LHCN-M2 (cell line): ENCODE data around the gene ISOC2. TPM values are rescaled to one million over a fixed set of nuclear protein-coding genes. Genes with fewer than 3 reads are reported as not detected.
"Not testable (repeated sequence)": the region's sequence is repeated elsewhere in the genome, so short reads cannot be mapped to it uniquely, and the experiment has no call there.

ENCODE experiments used
- DNase-seq: peaks from one replicate; pipeline ENCODE4 v3.0.0-alpha.2; 2012; ENCODE audit warnings: low read depth
- total RNA-seq: library from RNA; depleted of rRNA; stranded (reverse); fragments of >200 nt; gene quantifications from 2 replicates; pipeline ENCODE4 v1.2.3, GENCODE V29; 2014; rRNA removed

The ISOC2 gene
- total RNA-seq, 1 experiment from 2014 or later, result 89.8 TPM

DNA sequence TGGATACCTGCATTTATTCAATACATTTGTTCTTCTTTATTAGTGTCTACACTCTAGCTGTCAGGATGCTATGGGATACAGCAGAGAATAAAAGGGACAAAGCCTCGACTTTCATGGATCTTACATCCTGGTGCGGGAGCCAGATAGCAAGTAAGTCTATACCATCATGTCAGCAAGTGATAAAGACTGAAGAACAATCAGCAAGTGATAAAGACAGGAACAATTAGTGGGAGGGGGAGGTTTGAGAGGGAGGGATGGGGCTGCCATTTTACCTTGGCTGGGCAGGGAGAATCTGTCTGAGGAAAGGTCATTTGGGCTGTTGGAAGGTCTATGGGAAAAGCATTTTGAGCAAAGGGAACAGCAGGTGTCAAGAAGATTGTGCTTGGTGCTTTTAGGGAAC is 51.3 kb downstream of the ISOC2 start:
- DNase-seq, result no peak

GRCh38 chr19:55409179-55409578 is 52.3 kb downstream of the ISOC2 start:
- not testable (repeated sequence) for DNase-seq

DNA sequence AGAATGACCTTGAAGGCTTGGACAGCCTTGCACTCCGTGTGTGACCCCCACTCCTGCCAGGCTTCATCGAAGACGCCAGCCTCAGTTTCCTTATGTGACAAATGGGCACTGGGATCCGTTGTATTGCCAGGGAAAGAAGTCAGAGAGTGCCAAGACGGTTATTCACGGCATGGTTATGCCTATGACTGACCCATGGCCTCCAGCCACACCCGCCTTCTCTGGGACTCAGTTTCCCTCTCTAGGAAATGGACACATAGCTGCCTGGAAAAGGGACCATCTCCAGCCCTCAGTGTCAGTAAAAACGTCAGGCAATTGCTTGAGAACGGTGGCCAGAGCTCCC is 52.9 kb downstream of the ISOC2 start:
- no peak for DNase-seq

DNA sequence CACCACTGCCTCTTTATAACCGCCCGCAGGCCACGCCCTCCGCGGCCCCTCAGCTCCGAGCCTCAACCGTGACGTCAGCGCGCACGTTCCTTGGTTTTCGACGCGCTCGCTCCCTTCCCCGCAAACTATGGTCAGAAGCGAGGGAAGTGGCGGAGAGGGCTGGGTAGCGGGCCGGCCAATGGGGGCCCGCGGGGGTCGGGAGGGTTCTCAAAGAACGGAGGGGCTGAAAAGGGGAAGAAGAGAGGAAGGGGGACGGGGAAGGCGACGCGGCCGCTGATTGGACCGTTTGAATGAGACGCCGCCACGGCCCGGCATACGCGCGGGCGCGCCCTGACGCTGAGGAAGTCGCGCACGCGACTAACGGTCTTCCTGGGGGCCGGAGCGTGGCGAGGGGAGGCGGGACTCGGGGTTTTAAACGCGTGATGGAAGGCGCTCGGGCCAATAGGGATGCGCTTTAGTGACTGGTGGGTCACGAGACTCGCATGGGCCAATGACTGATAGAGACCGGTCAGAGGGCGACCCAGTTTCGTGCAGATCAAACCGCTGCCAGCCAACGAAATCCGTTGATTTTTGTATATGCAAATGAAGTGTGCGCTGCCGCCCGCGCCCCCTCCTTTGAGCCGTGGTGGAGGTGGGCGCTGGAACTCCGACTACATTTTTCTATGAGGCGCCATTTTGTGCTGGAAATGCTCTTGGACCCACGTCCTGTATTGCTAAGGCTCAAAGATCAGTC is 53.5 kb downstream of the ISOC2 start:
- DNase-seq, result peak; percentile 99

GRCh38 chr19:55407550-55407799 is 54.0 kb downstream of the ISOC2 start, which contains the start of gene UBE2S:
TSS of gene UBE2S (minus strand) at chr19:55407788. CDS start at chr19:55407589, 199 bp downstream.
- DNase-seq, result not testable (repeated sequence)

DNA sequence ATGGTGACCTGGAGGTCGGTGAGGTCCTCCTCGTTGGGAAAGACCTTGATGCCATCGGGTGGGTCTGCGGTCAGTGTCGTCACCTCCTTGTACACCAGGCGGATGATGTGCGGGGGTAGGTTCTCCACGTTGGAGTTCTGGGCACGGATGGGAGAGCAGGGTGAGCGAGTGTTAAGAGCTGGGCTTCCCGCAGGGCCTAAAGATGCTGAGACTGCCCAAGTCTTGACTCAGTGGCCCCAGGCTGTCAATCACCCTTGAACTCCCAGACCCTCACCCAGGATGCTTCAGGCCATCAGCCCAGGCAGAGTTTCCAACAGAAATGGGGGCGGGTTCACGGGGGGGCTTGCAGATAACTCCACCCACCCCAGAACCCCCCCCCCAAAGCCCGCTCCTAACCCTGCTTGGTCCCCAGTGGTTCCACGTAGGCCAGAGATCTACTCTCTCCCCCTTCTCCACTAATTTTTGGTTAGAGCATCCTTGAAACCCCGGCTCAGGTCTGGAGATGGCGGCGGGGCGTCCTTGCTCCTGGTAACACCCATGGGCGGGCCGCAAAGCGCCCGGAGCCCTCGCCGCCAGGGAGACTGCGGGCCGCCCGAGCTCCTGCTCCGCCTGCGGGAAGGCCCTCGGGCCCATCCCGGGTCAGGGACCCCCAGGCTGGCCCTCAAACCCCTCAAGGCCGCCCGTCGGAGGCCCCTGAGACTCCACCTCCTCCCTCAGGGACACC is 54.5 kb downstream of the ISOC2 start:
- DNase-seq, result no peak

GRCh38 chr19:55406091-55406825 is 55.2 kb downstream of the ISOC2 start:
- DNase-seq, result no peak

DNA sequence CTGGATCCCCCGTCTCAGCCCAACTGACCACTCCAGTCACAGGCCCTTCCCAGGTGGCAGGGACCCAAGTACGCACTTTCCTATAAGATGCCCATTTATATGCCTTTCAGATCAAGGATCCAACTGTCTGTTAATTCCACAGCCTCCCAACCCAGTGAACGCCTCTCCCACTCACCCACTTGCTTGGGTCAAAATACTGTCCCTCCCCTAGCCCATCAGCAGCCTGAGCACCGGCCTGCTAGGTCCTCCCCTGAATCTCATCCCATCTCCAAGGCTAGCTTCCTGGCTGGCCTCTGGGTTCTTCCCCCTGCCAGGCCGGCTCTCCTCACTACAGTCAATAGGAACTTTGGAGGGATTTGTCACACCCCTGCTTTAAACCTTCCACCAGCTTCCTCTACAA is 55.8 kb downstream of the ISOC2 start:
- no peak for DNase-seq

Other genes starting within 250 kb of the ISOC2 start
- 0.98 and 1.5 TPM in 2 replicates for gene TMEM86B, start 232.9 kb downstream of the ISOC2 start, total RNA-seq
- 57.1 and 61.4 TPM in 2 replicates for gene PPP6R1, start 202.6 kb downstream of the ISOC2 start, total RNA-seq
- 45.7 and 49.8 TPM in 2 replicates for gene HSPBP1, start 181.5 kb downstream of the ISOC2 start, total RNA-seq
- gene BRSK1, start 177.6 kb downstream of the ISOC2 start, total RNA-seq, result 5.7 and 10.8 TPM in 2 replicates
- gene TMEM150B, start 136.3 kb downstream of the ISOC2 start, total RNA-seq, result not detected in 2 replicates
- 14.8 and 16.9 TPM in 2 replicates for gene KMT5C, start 121.8 kb downstream of the ISOC2 start, total RNA-seq
- gene COX6B2, start 106.9 kb downstream of the ISOC2 start, total RNA-seq, result not detected in 2 replicates
- not detected in 2 replicates for gene GARIN5B, start 98.4 kb downstream of the ISOC2 start, total RNA-seq
- gene IL11, start 91.2 kb downstream of the ISOC2 start, total RNA-seq, result 1.7 and 2.1 TPM in 2 replicates
- gene TMEM190, start 84.8 kb downstream of the ISOC2 start, total RNA-seq, result not detected in 2 replicates
- 0.32 TPM in 1 of 2 replicates, not detected in the other for gene TMEM238, start 77.3 kb downstream of the ISOC2 start, total RNA-seq
- gene RPL28, start 75.7 kb downstream of the ISOC2 start, total RNA-seq, result 306 and 535 TPM in 2 replicates
- gene UBE2S, start 53.9 kb downstream of the ISOC2 start, total RNA-seq, result 254 and 267 TPM in 2 replicates
- 0.06 TPM in 1 of 2 replicates, not detected in the other for gene SHISA7, start 18.3 kb downstream of the ISOC2 start, total RNA-seq
- gene C19orf85, start 3.1 kb upstream of the ISOC2 start, total RNA-seq, result not detected in 2 replicates
- gene ZNF628, start 15.0 kb upstream of the ISOC2 start, total RNA-seq, result 2.7 and 9.2 TPM in 2 replicates
- 23.7 and 25.8 TPM in 2 replicates for gene NAT14, start 23.5 kb upstream of the ISOC2 start, total RNA-seq
- gene SSC5D, start 26.8 kb upstream of the ISOC2 start, total RNA-seq, result 0.34 and 0.45 TPM in 2 replicates
- 0.71 and 1.5 TPM in 2 replicates for gene SBK2, start 75.5 kb upstream of the ISOC2 start, total RNA-seq
- 0.17 and 0.26 TPM in 2 replicates for gene SBK3, start 83.9 kb upstream of the ISOC2 start, total RNA-seq
- 7.3 and 7.7 TPM in 2 replicates for gene ZNF579, start 119.2 kb upstream of the ISOC2 start, total RNA-seq
- gene FIZ1, start 137.9 kb upstream of the ISOC2 start, total RNA-seq, result 4.7 and 7.4 TPM in 2 replicates
- 13.4 and 14.0 TPM in 2 replicates for gene ZNF524, start 138.6 kb upstream of the ISOC2 start, total RNA-seq
- gene ZNF865, start 144.0 kb upstream of the ISOC2 start, total RNA-seq, result 2.2 and 3.0 TPM in 2 replicates
- 3.3 and 5.5 TPM in 2 replicates for gene ZNF784, start 162.9 kb upstream of the ISOC2 start, total RNA-seq
- gene ZNF580, start 179.4 kb upstream of the ISOC2 start, total RNA-seq, result 8.7 and 15.3 TPM in 2 replicates
- gene ZNF581, start 182.0 kb upstream of the ISOC2 start, total RNA-seq, result 11.4 and 15.4 TPM in 2 replicates
- gene CCDC106, start 186.6 kb upstream of the ISOC2 start, total RNA-seq, result 14.2 and 15.3 TPM in 2 replicates
- gene U2AF2, start 193.4 kb upstream of the ISOC2 start, total RNA-seq, result 168 and 174 TPM in 2 replicates
- gene EPN1, start 213.6 kb upstream of the ISOC2 start, total RNA-seq, result 126 and 145 TPM in 2 replicates